Measurements from ENCODE around the gene PLEKHH3. TPM values are rescaled to one million over a fixed set of nuclear protein-coding genes. Genes with fewer than 3 reads are reported as not detected.
A peak's percentile ranks its signal among the peaks of the same experiment; 100 is the strongest.

PLEKHH3 gene
- total RNA-seq, 1 experiment from 2014 or later: 32.2 TPM

- Histone ChIP-seq H3K27me3 (ENCODE audit: control insufficient read depth, insufficient read depth, low read length) (no peaks in the 10 kb centered on the region), H3K4me3 (ENCODE audit: low read depth in 2 of 2, low read length in 2 of 2) (peak overlapping the region; percentile 15 to 44; a peak in 3 of 4 replicates), H3K27ac (ENCODE audit: low read length) (peak overlapping the region; percentile 90), H3K4me1 (ENCODE audit: control insufficient read depth, insufficient read depth, low read length) (peaks cover 19% of the 10 kb centered on the region), H3K36me3 (ENCODE audit: control insufficient read depth, insufficient read depth, low read length) (no peaks in the 10 kb centered on the region; the same call in 1 of the 2 replicates), H3K9me3 (ENCODE audit: control insufficient read depth, insufficient read depth, low read depth, low read length) (no peaks in the 10 kb centered on the region)
- TF ChIP-seq, protein P1, sequence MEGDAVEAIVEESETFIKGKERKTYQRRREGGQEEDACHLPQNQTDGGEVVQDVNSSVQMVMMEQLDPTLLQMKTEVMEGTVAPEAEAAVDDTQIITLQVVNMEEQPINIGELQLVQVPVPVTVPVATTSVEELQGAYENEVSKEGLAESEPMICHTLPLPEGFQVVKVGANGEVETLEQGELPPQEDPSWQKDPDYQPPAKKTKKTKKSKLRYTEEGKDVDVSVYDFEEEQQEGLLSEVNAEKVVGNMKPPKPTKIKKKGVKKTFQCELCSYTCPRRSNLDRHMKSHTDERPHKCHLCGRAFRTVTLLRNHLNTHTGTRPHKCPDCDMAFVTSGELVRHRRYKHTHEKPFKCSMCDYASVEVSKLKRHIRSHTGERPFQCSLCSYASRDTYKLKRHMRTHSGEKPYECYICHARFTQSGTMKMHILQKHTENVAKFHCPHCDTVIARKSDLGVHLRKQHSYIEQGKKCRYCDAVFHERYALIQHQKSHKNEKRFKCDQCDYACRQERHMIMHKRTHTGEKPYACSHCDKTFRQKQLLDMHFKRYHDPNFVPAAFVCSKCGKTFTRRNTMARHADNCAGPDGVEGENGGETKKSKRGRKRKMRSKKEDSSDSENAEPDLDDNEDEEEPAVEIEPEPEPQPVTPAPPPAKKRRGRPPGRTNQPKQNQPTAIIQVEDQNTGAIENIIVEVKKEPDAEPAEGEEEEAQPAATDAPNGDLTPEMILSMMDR (IDR thresholded peaks at IDR 0.05): peak; percentile 82
- TF ChIP-seq TCF7L2 (IDR thresholded peaks at IDR 0.05; ENCODE audit: low read depth, low read length): no peak
- no peak for TF ChIP-seq POLR2AphosphoS5 (IDR thresholded peaks at IDR 0.05; ENCODE audit: low read depth, low read length)
- TF ChIP-seq SIN3A (IDR thresholded peaks at IDR 0.05; ENCODE audit: borderline replicate concordance, insufficient read depth, low read depth, low read length): 0 out of 2 replicates have a peak, but pooled peaks have one; percentile 33
- TF ChIP-seq, protein P2, sequence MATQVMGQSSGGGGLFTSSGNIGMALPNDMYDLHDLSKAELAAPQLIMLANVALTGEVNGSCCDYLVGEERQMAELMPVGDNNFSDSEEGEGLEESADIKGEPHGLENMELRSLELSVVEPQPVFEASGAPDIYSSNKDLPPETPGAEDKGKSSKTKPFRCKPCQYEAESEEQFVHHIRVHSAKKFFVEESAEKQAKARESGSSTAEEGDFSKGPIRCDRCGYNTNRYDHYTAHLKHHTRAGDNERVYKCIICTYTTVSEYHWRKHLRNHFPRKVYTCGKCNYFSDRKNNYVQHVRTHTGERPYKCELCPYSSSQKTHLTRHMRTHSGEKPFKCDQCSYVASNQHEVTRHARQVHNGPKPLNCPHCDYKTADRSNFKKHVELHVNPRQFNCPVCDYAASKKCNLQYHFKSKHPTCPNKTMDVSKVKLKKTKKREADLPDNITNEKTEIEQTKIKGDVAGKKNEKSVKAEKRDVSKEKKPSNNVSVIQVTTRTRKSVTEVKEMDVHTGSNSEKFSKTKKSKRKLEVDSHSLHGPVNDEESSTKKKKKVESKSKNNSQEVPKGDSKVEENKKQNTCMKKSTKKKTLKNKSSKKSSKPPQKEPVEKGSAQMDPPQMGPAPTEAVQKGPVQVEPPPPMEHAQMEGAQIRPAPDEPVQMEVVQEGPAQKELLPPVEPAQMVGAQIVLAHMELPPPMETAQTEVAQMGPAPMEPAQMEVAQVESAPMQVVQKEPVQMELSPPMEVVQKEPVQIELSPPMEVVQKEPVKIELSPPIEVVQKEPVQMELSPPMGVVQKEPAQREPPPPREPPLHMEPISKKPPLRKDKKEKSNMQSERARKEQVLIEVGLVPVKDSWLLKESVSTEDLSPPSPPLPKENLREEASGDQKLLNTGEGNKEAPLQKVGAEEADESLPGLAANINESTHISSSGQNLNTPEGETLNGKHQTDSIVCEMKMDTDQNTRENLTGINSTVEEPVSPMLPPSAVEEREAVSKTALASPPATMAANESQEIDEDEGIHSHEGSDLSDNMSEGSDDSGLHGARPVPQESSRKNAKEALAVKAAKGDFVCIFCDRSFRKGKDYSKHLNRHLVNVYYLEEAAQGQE (IDR thresholded peaks at IDR 0.05; ENCODE audit: insufficient read depth in 1 of 2, low read depth in 2 of 2, low read length in 1 of 2): no peak
- no TSS peak for BruUV-seq (replicated peaks)
- ChIA-PET POLR2A (no interaction called here), CTCF (interaction anchor here (0.5 to 1.2 kb wide), 5 partner anchors 28 to 112 kb away, joined by 3 to 9 read pairs (median 4); partner anchors contain the start of gene PSMC3IP)
- ATAC-seq (peak; percentile 57), DNase-seq (ENCODE audit: low read depth, low spot score) (no peak)
- intact Hi-C loops (cut with micrococcal nuclease; ENCODE audit: unreplicated experiment) (loop anchor here (5.0 kb wide), 1 partner anchor 102 kb away; the partner anchor contains the start of gene PSMC3IP), in situ Hi-C loops (cut with HindIII; ENCODE audit: low pct_unique_long_range_greater_than_20kb, low sequenced_read_pairs) (no loop called here)
These were observed 2.9 kb upstream of the PLEKHH3 start for GRCh38 chr17:42679492-42680330.

- BruUV-seq (replicated peaks): no TSS peak
- ATAC-seq: no peak; the same call in 1 of the 2 replicates
- DNase-seq (ENCODE audit: low read depth, low spot score): no peak
- no peak for TF ChIP-seq TCF7L2 (IDR thresholded peaks at IDR 0.05; ENCODE audit: low read depth, low read length)
- TF ChIP-seq, protein P1 (IDR thresholded peaks at IDR 0.05): no peak
- TF ChIP-seq, protein P2 (IDR thresholded peaks at IDR 0.05; ENCODE audit: insufficient read depth in 1 of 2, low read depth in 2 of 2, low read length in 1 of 2): no peak
- TF ChIP-seq POLR2AphosphoS5 (IDR thresholded peaks at IDR 0.05; ENCODE audit: low read depth, low read length): no peak
- TF ChIP-seq SIN3A (IDR thresholded peaks at IDR 0.05; ENCODE audit: borderline replicate concordance, insufficient read depth, low read depth, low read length): no peak
- Histone ChIP-seq H3K4me1 (ENCODE audit: control insufficient read depth, insufficient read depth, low read length) (peaks cover 19% of the 10 kb centered on the region), H3K9me3 (ENCODE audit: control insufficient read depth, insufficient read depth, low read depth, low read length) (no peaks in the 10 kb centered on the region), H3K36me3 (ENCODE audit: control insufficient read depth, insufficient read depth, low read length) (no peaks in the 10 kb centered on the region; the same call in 1 of the 2 replicates), H3K4me3 (ENCODE audit: low read depth in 2 of 2, low read length in 2 of 2) (peak overlapping the region; percentile 15 to 67), H3K27ac (ENCODE audit: low read length) (peak overlapping the region; percentile 95), H3K27me3 (ENCODE audit: control insufficient read depth, insufficient read depth, low read length) (no peaks in the 10 kb centered on the region)
- POLR2A ChIA-PET: interaction anchor here (0.6 kb wide), 2 partner anchors 43 to 168 kb away, joined by 3 to 5 read pairs; no protein-coding TSS in a partner anchor
- CTCF ChIA-PET: interaction anchor here (1.2 kb wide), 1 partner anchor 101 kb away, joined by 9 read pairs; the partner anchor contains the start of gene PSMC3IP
- in situ Hi-C loops (cut with HindIII; ENCODE audit: low pct_unique_long_range_greater_than_20kb, low sequenced_read_pairs): no loop called here
- intact Hi-C loops (cut with micrococcal nuclease; ENCODE audit: unreplicated experiment): loop anchor here (5.0 kb wide), 1 partner anchor 102 kb away; the partner anchor contains the start of gene PSMC3IP
These were observed 2.2 kb upstream of the PLEKHH3 start for GRCh38 chr17:42678951-42679491.
